GM18502 (cell line): ENCODE measurements around the gene CYB5D1.

Source experiments
- ATAC-seq: cut with Tn5 transposase; IDR thresholded peaks from one replicate; pipeline ENCODE4 v1.9.1; 2021; ENCODE audit warnings: mild to moderate bottlenecking; ENCODE audit not compliant: unreplicated experiment, poor library complexity

Gene CYB5D1

DNA sequence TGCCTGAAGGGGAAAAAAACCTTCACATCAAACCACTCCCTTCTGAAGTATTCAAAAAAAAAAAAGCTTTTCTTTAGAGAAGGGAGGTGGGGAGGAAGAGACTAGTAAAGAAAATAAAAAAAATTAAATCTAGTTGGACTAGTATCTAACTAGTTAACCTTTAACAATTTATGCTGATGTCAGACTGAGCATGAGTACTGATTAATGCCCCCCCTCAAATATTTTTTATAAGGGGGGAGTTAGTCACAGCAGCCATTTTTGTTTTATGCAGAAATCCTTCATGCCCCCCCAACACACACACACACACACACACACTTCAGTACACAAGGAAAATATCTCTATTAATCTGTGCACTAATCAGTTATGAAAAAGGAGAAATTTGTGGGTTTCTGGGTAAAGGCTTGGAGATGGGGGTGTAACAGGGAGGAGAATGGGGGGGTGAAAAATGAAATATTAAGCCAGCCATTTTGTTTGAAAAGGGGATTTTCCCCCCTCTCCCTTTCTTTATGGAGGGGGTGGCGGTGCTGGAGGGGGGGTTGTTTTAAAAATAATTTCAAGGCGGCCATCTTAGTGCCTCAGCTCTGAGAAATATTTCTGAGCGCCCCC lies 26.1 kb downstream of the CYB5D1 start:
- ATAC-seq: no peak

GRCh38 chr17:7884581-7885366 lies 27.0 kb downstream of the CYB5D1 start:
- no peak for ATAC-seq

GRCh38 chr17:7885367-7886226 lies 27.8 kb downstream of the CYB5D1 start:
- ATAC-seq: no peak

- ATAC-seq: no peak
Measured at GRCh38 chr17:7886227-7887037, 28.6 kb downstream of the CYB5D1 start.

- ATAC-seq: no peak
Measured at GRCh38 chr17:7887038-7887481, 29.3 kb downstream of the CYB5D1 start.

GRCh38 chr17:7887482-7888183 lies 29.8 kb downstream of the CYB5D1 start:
- ATAC-seq: peak; percentile 50

GRCh38 chr17:7888184-7888920 lies 30.5 kb downstream of the CYB5D1 start, which contains the start of gene CHD3:
Gene CHD3 (plus strand): TSS chr17:7888789. CDS start chr17:7889001, 212 bp downstream.
- ATAC-seq: no peak

DNA sequence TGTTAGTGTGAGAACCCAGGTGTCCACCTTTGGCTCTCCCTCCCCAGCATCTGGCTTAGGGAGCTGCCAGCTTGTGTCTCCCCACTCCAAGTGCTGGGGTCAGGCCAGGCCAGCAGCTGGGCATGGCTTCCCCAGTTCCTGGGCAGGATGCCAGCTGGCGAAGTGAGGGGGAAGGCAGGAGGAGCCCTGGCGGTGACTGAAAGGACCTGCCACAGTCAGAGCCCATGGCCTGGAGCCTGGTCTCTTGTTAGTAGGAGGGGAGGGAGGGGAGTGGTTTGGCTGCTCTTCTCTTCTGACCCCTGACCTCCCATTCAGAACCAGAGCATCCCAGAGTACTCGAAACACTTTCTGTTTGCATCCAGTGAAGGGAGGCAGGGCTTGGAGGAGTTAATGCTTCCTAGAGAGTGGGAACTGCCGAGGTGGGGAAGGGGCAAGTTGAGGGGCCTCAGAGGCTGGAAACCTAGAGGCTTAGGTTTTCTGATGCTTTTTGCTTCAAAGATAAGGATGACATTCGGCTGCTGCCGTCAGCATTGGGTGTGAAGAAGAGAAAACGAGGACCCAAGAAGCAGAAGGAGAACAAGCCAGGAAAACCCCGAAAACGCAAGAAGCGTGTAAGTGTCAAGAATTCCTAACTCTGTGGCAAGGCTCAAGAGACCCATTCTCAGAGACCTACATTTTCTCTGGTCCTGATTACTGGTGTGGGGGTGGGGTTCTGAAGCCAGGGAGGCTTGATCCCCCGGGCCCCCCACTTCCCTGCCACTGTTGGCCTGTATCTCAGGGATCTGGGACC lies 31.6 kb downstream of the CYB5D1 start:
- ATAC-seq: no peak

GRCh38 chr17:7893187-7893880 lies 35.5 kb downstream of the CYB5D1 start:
- no peak for ATAC-seq

- no peak for ATAC-seq
Measured at GRCh38 chr17:7894226-7894625, 36.4 kb downstream of the CYB5D1 start.

DNA sequence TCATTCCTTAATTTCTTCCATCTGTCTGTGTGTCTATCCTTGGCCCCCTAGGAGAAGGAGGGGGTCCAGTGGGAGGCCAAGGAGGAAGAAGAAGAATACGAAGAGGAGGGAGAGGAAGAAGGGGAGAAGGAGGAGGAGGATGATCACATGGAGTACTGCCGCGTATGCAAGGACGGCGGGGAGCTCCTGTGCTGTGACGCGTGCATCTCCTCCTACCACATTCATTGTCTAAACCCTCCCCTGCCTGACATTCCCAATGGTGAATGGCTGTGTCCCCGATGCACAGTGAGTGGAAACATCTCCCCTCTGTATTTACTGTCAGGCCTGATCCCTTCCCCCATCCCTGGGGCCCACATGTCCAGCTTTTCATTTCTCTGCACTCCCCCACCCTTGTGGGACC lies 37.1 kb downstream of the CYB5D1 start:
- ATAC-seq: no peak

- ATAC-seq: no peak
Measured at GRCh38 chr17:7897090-7897489, 39.3 kb downstream of the CYB5D1 start.

DNA sequence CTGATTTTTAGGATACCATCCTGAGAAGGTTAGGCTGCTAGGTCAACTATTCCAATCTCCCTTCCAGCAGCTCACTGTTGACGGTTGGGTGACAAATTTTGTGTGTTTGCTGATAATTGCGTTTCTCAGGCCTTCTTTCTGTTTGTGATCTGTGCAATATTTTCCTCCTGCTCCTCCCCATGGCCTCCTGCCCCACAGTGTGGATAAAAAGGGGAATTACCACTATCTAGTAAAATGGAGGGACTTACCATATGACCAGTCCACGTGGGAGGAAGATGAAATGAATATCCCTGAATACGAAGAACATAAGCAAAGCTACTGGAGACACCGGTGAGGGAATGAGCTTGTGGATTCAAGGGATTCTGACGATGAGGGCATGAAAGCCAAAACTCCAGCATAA lies 40.0 kb downstream of the CYB5D1 start:
- no peak for ATAC-seq

DNA sequence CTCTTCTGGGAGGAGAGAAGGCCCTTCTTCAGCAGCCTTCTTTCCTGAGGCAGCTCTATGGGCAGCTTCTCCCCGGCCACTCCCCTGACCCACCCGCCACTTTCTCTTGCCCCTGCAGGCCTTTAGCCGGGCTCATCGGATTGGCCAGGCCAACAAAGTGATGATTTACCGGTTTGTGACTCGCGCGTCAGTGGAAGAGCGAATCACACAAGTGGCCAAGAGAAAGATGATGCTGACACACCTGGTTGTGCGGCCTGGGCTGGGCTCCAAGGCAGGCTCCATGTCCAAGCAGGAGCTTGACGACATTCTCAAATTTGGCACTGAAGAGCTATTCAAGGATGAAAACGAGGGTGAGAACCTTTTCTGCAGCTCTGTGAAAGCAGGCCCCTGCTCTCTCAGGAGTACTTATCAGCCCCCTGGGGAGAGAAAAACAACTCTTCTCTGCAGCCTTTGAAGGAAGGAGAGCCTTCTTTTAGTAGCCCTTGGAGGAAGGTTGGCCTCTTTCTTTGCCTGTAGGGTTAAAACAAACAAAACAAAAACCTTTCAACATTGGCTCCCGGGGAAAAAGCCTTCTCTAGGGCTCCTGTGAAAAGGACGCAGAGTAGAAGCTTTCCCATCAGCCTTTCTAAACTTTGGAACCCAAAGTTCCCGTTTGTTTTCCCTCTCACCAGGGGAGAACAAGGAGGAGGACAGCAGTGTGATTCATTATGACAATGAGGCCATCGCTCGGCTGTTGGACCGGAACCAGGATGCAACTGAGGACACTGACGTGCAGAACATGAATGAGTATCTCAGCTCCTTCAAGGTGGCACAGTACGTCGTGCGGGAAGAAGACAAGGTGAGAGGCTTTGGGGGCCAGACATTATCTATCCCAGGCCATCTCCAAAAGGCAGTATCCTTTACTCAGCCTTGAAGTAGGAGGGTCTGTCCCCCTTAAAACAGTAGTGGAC lies 45.6 kb downstream of the CYB5D1 start:
- ATAC-seq: no peak

GRCh38 chr17:7909089-7909488 lies 51.3 kb downstream of the CYB5D1 start:
- no peak for ATAC-seq

- ATAC-seq: no peak
Measured at GRCh38 chr17:7910281-7910680, 52.5 kb downstream of the CYB5D1 start.
